ENCODE results near the gene PPIA.
"Not testable (repeated sequence)": the region's sequence is repeated elsewhere in the genome, so short reads cannot be mapped to it uniquely, and the experiment has no call there.

Gene PPIA

DNA sequence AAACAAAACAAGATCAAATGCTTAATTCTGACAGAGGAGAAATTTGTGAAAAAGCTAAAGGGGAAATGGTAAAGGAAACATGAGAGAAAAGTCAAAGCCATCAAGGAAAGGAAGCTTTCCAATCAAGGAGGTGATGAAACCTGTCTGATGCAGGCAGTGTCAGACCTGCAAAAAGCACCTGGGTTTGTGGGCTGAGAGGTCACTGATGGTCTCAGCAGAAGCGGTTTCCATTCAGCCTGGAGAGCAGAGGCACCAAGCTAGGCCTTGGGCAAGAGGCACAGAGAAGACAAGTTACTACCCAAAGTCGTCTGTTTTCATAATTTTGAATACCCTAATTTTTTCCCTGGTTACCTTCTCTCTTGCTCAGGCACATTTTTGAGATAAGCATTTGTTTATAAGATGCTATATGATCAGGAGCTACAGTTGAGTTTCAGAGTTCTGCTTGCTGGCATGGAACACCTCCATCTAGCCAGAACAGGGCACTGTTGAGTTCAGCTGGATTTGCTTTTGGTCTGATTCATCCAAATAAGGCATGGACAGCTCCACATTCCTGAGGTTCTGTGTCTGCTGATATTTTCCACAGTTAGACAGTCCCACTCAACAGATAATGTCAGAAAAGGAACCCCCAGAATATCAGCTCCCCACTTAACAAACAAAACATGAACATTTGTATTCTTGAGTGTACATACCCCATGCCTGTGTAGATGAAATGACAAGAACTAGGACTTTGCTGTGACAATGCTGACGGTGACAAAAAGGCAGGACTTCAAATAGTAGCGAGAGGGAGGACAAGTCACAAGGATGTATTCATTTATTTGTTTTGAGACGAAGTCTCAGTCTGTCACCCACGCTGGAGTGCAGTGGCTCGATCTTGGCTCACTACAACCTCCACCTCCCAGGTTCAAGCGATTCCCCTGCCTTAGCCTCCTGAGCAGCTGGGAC lies 4.9 kb upstream of the PPIA start:
- DNase-seq, result no peak

DNA sequence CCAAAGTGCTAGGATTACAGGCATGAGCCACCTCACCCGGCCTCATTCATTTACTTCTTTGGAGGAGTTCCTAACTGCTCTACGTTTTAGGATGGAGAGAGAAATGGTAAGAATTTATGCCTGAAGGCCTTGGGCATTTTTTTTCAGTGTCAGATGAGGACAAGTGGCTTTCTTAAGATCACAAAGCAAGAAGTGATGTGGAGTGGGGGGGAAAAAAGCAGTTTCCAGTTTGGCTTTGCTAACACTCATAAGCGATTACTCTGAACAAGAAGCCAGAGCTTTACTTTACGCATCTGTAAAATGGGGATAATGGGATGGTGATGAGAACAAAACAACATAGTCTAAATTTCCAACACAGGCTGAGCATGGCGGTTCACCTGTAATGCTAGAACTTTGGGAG lies 2.6 kb upstream of the PPIA start:
- DNase-seq, result no peak

DNA sequence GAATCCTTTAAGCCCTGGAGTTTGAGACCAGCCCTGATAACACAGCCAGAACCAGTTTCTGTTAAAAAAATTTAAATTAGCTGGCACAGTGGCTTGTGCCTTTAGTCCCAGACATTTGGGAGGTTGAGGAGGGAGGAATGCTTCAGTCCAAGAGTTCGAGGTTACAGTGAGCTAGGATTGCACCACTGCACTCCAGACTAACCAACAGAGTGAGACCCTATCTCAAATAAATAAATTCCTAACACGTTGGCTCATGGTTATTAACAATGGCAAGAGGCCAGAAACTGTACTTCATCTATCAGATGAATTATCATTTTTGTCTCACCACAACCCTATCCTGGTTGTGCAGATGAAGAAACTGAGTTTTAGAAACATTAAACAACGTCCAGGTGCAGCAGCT lies 2.1 kb upstream of the PPIA start:
- no peak for DNase-seq

DNA sequence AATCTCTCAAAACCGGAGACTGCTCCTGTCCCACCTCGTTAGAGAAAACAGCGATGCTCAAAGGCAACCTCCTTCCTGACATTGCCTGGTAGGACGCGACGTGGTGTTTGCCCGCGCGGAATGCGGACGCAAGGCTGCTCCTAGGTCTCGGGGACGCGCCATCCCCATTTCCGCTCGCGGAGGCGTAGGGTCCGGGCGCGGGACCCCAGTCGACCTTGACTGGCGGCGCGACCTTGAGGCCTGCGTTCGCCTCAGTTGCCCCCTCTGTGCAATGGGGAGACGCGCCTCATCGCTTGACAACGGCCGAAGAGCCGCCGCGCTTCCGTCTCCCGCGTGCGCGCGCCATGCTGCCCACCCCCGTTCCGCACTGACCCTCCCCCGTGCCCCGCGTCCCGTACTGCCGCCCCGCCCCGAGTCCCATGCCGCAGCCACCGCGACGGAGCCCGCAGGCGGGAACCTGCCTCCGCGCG lies 412 bp upstream of the PPIA start:
- DNase-seq, result no peak

DNA sequence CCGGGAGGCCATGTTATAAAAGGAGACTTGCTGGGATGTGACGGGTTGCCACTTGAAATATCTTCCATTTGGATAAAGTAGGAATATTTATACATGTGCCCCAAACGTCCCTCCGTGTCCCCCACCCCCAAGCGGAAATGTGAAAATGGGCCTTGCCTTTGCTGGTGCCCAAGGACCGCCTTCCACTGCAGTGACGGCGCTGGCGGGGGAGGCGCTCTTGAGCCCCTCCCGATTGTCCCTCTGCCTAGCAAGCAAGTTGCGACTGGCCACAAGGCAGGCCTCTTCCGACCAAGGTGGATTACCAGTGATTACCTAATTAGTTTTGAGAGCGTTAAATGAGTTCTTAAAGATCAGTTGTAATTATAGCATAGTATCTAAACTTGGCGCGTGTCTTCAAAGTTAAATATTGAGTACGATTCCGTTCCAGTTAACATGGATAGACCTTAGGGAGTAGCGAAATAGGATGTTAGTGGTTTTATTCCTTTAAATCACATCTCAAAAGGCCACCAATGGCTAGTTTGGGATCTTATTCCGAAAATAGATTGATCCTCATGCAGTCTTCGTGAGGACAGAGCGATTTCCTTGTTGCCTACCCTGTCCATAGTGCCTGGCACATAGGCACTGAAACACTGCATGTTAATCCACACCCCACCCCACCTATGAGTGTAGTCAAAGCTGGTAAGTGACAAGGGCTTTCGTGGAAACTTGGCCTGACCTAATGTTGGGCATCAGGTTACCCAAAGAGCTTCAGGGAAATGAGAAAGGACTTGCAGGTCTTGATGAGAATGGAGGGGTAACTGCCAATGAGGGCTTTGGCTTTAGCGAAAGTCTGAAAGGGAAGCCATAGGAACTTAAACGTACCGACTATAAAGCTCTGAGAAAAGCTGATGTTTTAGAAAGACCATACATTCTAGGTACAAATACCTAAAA lies 1.1 kb downstream of the PPIA start:
- peak; percentile 87 for DNase-seq

DNA sequence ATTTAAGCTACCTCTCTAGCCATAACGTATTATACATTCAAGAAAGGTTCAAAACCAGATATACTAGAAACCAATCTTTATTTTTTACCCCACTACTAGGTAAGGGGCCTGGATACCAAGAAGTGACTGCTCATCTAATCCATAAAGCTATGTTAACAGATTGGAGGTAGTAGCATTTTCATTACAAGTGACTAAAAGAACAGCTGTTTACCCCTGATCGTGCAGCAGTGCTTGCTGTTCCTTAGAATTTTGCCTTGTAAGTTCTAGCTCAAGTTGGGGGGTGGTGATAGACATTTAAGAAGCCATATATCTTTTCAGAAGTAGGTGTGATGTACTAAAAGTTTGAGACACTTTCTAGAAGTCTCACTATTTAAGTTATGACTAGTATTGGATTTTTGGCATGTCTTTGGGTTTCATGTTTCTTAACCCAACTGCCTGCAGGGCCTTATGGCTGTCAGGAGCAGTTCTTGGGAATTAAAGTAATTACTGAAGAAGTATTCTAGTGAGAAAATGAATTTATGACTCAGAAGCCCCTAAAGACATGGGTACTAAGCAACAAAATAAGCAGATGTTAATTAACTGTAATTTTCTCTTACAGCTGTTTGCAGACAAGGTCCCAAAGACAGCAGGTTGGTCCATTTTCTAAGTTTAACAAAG lies 2.3 kb downstream of the PPIA start:
- peak; percentile 11 for DNase-seq

DNA sequence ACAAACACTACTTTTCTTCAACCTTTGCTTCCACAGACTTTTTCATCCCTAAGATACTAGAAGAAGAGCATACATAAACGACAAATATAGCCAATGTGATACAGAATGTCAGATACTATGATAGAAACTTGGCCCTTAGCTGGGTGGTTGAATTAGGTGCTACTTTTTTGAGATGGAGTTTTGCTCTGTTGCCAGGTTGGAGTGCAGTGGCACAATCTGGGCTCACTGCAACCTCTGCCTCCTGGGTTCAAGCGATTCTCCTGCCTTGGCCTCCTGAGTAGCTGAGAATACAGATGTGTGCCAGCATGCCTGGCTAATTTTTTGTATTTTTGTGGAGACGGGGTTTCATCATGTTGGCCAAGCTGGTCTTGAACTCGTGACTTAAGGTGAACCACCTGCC lies 3.5 kb downstream of the PPIA start:
- DNase-seq, result no peak

DNA sequence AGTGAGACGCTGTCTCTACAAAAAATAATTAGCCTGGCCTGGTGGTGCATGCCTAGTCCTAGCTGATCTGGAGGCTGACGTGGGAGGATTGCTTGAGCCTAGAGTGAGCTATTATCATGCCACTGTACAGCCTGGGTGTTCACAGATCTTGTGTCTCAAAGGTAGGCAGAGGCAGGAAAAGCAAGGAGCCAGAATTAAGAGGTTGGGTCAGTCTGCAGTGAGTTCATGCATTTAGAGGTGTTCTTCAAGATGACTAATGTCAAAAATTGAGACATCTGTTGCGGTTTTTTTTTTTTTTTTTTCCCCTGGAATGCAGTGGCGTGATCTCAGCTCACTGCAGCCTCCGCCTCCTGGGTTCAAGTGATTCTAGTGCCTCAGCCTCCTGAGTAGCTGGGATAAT lies 5.4 kb downstream of the PPIA start:
- DNase-seq, result no peak

DNA sequence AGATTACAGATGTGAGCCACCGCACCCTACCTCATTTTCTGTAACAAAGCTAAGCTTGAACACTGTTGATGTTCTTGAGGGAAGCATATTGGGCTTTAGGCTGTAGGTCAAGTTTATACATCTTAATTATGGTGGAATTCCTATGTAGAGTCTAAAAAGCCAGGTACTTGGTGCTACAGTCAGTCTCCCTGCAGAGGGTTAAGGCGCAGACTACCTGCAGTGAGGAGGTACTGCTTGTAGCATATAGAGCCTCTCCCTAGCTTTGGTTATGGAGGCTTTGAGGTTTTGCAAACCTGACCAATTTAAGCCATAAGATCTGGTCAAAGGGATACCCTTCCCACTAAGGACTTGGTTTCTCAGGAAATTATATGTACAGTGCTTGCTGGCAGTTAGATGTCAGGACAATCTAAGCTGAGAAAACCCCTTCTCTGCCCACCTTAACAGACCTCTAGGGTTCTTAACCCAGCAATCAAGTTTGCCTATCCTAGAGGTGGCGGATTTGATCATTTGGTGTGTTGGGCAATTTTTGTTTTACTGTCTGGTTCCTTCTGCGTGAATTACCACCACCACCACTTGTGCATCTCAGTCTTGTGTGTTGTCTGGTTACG lies 6.0 kb downstream of the PPIA start:
- DNase-seq, result no peak

DNA sequence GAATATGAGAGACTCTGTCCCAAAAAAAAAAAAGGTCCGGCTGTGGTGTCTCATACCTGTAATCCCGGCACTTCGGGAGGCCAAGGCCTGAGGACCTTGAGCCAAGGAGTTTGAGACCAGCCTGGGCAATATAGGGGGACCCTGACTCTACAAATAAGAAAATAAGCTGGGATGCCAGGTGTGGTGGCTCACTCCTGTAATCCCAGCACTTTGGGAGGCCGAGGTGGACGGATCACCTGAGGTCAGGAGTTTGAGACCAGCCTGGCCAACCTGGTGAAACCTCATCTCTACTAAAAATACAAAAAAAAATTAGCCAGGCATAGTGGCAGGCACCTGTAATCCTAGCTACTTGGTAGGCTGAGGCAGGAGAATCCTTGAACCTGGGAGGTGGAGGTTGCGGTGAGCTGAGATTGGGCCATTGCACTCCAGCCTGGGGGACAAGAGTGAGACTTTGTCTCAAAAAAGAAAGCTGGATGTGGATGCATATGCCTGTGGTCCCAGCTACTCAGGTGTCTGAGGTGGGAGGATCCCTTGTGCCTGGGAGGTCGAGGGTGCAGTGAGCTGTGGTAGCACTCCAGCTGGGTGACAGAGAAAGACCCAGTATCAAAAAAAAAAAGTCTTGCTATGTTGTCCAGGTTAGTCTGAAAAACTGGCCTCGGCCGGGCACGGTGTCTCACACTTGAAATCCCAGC lies 7.5 kb downstream of the PPIA start:
- not testable (repeated sequence) for DNase-seq

DNA sequence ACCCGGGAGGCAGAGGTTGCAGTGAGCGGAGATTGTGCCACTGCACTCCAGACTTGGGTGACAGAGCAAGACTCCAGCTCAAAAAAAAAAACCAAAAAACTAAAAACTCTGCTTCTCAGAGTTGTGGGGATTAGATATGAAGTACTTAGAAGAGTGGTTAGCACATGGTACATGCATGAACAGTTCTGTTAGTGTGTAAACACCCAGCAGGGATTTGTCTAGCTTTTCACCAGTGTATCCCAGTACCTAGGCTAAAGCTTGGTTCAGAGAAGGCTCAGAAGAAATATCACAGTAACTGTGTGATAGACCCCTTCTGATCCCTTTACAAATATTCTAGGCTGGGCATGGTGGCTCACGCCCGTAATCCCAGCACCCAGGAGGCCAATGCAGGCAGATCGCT lies 9.5 kb downstream of the PPIA start:
- DNase-seq, result no peak

DNA sequence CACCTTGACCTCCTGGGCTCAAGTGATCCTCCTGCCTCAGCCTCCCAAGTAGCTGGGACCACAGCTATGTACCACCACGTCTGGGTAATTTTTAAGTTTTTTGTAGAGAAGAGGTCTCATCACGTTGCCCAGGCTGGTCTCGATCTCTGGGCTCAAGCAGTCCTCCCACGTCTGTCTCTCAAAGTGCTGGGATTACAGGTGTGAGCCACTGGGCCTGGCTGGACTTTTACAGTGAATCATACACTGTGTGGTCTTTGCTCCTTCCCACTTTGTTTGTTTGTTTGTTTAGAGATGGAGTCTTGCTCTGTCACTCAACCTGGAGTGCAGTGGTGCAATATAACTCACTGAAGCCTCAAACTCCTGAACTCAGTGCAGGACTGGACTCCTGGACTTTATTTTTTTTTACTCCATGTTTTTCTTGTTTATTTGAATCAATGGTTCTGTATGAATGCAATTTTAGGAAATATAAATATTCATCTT lies 12.5 kb downstream of the PPIA start:
- DNase-seq, result no peak

DNA sequence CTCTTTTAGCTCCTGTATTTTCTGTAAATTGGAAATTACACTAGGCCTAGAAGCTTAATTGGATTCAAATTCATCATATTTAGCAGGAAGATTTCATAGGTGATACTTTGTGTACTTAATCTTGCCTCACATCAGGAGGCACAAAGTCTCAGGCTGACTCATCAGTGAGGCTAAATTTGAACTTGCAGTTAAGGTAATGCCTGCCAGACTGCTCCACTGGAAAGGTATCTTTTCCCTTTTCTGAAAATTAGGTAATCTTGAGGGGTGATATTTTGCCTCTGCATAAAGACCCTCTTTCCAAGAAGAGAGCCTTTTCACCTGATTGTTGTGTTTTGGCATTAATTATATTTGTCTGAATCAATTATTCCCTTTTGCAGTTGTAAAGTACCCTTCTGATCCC lies 14.6 kb downstream of the PPIA start:
- DNase-seq, result no peak

DNA sequence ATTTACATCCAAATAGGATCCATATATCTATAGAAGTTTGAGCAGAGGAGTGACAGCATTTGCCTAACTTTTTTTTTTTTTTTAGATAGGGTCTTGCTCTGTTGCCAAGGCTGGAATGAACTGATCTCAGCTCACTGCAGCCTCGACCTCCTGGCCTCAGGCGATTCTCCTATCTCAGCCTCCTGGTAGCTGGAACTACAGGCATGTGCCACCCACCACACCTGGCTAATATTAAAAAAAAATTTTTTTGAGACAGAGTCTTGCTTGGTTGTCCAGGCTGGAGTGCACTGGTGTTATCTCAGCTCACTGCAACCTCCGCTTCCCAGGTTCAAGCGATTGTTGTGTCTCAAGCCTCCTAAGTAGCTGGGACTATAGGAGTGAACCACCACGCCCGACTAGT lies 15.1 kb downstream of the PPIA start:
- no peak for DNase-seq

DNA sequence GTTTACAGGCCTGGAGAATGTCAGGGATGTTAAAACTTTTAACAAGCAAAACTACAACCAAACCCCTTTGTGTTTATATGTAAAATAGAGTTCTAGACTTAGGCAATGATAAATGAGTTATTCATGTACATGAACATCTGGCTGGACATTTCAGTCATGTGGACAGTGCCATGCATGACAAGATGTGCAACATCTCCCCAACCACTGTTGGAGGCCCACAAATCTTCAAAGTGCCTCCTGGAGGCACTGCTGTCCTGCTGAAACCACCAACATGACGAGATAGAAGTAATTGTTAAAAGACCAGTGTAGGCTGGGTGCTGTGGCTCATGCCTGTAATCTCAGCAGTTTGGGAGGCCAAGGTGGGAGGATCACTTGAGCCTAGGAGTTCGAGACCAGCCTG lies 18.4 kb downstream of the PPIA start:
- DNase-seq, result no peak

DNA sequence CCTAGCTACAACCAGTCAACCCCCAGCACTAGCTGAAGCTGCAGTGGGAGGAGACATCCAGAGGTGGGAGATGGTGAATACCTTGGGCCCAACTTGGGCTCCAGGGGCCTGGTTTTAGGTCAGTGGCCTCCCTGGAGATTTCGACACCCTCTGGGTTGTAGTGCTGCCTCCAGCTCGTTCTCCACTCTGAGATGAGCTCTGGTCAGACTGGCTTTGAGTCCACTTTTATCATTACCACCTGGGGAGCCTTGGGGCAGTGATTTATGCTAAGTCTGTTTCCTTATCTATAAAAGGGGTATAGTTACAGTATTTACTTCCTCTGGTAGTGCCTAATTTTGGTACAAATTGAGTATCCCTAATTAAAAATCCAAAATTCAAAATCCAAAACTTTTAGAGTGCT lies 22.8 kb downstream of the PPIA start:
- no peak for DNase-seq

DNA sequence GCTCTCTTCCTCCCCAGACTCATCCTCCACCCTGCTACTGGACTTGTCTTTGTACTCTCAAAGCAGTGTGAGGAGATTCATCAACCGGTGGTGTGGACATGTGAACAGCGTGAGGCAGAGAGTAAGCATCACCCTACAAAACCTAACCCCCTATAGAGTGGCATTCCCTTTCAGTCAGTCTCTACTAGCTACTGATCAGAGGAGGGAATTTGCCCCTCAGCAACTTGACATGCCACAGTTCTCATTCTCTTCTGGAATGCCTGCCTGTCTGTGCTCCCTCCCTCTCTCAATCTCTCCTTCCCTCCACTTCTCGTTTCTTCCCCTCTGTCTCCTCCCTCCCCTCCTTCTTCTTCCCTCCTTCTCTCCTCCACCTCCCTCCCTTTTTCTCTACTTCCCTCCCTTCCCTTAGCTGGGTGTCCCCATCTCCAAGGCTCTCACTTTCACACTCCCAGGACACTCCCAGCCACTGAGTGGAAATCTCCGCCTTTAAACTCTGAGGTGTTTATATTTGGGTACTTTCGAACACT lies 26.8 kb downstream of the PPIA start:
- no peak for DNase-seq

DNA sequence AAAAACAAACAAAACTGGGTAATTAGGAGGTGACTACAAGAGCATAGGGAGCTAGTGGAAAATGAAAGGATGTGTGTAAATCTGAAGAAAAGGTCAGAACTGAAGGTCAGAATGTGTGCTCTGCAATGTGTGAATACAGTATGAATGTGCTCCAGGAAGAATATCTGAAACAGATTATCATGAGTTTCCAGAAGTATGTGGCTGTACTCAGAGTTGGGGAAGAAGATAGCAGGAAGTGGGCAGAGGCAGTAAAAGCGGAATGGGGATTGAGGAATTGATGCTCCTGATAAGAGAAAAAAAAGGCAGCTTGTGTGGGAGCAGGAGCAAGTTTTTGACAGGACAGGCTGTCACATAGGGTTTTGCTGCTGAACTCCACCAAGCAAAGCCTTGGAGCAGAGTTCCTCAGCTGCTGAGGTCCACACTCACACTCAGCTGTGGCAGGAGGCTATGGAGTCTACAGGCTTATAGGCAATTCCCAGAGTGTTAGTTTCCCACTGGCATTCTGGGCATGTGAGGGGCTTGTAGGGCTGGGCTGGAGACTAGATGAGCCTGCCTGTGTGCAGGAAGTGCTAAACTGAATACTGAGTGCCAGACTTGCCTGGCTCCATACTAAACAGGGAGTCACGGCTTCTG lies 28.5 kb downstream of the PPIA start:
- no peak for DNase-seq

DNA sequence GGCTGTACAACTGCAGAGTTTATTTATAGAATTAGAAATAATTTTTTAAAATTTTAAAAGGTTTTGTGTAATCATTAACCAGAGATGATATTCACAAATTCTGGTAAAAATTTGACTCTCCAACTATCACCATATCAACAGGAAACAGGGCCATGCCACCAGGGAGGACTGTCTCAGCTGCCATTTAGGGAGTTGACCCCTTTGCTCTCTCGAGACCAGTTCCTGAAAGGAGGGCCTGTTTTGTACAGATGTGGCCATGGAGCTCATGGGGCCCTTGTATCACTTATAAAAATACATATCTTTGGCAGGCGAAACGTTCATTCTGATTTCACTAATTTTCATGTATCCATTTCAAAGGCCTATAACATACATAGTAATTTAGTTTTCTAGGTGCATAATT lies 31.1 kb downstream of the PPIA start:
- DNase-seq, result no peak

DNA sequence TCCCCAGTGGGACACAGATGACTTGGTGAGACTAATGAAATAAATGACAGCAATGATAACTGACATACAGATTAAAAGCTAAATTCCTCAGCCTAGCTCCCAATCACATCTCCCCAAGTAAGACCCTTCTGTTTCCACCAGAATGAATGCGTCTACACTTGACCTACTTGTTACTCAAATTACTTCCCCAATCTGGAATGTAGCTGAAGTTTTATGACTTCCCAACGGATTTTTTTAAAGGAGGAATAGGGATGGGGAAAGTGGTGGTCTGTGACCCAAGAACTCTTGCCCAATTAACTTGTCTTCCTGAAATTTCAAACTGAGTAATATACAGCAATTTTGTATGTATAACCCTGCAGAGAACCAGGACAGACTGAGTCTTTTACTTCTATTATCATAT lies 42.3 kb downstream of the PPIA start:
- DNase-seq, result no peak

DNA sequence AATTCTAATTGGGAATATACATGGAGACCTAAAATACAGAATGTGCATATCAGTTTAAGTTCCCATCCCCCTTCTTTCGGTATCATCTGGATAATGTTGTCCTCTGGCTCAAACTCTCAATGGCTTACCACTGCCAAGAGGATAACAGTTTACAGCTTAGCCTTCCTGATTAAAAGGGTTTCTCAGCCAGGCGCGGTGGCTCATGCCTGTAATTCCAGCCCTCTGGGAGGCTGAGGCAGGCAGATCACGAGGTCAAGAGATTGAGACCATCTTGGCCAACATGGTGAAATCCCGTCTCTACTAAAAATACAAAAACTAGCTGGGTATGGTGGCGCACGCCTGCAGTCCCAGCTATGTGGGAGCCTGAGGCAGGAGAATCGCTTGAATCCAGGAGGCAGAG lies 46.2 kb downstream of the PPIA start:
- DNase-seq, result not testable (repeated sequence)
